ENCODE data around the gene SPATS2.

- TF ChIP-seq, protein P1, sequence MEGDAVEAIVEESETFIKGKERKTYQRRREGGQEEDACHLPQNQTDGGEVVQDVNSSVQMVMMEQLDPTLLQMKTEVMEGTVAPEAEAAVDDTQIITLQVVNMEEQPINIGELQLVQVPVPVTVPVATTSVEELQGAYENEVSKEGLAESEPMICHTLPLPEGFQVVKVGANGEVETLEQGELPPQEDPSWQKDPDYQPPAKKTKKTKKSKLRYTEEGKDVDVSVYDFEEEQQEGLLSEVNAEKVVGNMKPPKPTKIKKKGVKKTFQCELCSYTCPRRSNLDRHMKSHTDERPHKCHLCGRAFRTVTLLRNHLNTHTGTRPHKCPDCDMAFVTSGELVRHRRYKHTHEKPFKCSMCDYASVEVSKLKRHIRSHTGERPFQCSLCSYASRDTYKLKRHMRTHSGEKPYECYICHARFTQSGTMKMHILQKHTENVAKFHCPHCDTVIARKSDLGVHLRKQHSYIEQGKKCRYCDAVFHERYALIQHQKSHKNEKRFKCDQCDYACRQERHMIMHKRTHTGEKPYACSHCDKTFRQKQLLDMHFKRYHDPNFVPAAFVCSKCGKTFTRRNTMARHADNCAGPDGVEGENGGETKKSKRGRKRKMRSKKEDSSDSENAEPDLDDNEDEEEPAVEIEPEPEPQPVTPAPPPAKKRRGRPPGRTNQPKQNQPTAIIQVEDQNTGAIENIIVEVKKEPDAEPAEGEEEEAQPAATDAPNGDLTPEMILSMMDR (IDR thresholded peaks at IDR 0.05) = no peak
- TF ChIP-seq POLR2A (IDR thresholded peaks at IDR 0.05) = no peak
- no peak for TF ChIP-seq POLR2AphosphoS5 (IDR thresholded peaks at IDR 0.05)
- TF ChIP-seq EP300 (IDR thresholded peaks at IDR 0.05) = no peak
Measured at GRCh38 chr12:49341777-49342065, 25.5 kb upstream of the SPATS2 start.

Measured in gastroesophageal sphincter (tissue), 3 donors.